Activated naive CD4-positive, alpha-beta T cell (primary cell): ENCODE results near the gene C1QTNF1.
A peak's percentile ranks its signal among the peaks of the same experiment; 100 is the strongest.

Experiments used
- DNase-seq, 4 experiments: peaks; one replicate each; lab custom pipeline; 2025; lab: John Stamatoyannopoulos, UW

The C1QTNF1 gene

GRCh38 chr17:79023886-79024771 is at the start of gene C1QTNF1:
C1QTNF1 (plus strand) TSS chr17:79024169; CDS start chr17:79043969, 19,800 bp downstream.
- no peak for DNase-seq

DNA sequence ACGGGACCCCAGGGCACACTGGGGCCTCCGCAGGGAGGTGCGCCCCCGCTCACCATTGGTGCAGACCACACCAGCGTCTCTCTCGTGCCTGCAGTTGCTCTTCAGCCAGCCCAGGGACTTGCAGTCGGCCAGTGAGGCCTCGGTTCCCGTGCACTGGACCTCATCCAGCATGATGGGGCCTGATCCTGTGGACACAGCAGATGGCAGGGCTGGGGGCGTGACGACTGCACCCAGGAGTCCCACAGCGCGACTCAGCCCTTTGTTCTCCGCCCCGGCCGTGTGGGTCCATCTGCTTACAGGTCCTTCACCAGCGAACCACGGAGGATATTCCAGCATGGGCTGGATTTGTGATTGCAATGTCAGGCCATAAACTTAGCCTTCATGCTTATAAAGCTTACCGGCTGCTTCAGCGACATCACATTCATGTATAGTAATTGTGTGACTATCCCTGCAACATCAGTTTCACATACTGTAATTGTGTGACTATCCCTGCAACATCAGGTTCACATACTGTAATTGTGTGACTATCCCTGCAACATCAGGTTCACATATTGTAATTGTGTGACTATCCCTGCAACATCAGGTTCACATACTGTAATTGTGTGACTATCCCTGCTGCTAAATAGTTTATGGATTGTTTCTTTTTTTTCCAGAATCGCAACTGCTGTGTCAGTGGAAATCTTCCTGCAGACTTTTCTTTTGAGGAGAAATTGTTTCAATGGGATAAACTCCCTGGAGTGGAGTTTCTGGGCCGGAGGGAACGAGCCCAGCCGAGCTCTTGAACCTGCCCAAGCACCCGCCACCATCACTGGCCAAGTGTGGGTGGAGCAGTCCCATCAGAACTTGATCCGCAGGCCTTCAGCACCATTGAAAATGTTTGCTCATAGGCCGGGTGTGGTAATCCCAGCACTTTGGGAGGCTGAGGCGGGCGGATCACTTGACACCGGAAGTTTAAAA is 49.1 kb upstream of the C1QTNF1 start:
- no peak for DNase-seq

- no peak for DNase-seq
Measured at GRCh38 chr17:78976907-78977680, 46.9 kb upstream of the C1QTNF1 start.

GRCh38 chr17:78977681-78977943 is 46.4 kb upstream of the C1QTNF1 start:
- no peak for DNase-seq

GRCh38 chr17:78977997-78978973 is 45.7 kb upstream of the C1QTNF1 start:
- DNase-seq: no peak

DNA sequence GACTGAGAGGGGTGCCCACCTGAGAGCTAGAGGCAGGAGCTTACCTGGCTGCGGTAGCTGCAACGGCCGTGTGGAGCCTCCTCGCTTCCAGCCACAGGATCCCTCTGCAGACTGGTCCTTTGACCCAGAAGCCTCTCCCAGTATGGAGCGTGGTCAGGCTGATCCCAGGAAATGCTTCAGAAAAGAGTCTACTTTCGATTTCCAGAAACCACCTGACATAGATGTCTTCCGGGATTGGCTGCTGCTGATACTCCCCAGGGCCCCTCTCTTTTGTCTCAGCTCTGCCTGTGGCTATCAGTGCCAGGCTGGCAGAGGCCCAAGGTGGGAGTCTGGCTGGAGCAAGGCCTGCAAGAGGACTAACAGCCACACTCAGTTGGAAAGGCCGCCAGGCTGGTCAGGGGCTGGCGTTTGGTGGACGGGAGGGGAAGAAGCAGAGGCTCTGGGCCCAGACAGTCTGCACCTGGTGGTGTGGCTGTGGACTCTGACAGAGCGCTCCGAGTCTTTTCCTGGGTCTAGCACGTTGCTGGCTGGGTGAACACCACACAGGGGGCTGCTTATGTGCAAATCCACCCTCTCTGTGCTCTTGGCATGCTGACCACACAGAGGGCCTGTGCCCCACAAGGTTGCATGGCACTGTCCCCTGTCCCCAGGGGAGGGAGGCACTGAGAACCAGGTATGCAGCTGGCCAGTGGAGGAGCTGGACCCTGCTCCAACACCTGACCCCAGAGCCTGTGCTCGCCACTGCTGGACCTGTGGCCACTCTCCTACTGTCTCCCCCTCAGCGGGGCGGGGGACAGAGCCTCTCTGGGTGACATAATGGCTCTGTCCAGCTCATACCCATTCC is 44.0 kb upstream of the C1QTNF1 start, which contains the start of gene LGALS3BP:
LGALS3BP (minus strand) TSS at position 144 of the 844 bp plus-strand sequence. CDS start 2,732 bp downstream, outside the sequence.
- peak in 2 of 4 experiments; percentile 18 to 37 for DNase-seq

DNA sequence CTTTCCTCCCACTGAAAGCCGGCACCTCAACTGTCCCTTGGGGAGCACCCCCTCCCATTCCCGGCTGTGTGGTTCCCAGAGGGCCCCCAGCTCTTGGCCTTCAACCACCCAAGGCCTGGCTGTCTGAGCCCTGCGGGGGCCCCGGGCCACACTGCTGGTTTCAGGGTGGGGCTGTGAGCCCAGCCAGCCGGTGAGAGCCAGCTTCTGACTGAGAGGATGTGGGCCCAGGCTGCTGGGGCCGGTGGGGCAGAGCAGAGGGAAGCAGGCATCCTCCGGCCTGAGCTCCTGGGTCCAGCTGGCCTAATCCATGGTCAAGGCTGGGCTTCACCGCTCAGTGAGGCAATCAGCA is 43.4 kb upstream of the C1QTNF1 start:
- DNase-seq: no peak

GRCh38 chr17:78981010-78981888 is 42.7 kb upstream of the C1QTNF1 start:
- no peak for DNase-seq

- no peak for DNase-seq
Measured at GRCh38 chr17:78985395-78985794, 38.6 kb upstream of the C1QTNF1 start.

DNA sequence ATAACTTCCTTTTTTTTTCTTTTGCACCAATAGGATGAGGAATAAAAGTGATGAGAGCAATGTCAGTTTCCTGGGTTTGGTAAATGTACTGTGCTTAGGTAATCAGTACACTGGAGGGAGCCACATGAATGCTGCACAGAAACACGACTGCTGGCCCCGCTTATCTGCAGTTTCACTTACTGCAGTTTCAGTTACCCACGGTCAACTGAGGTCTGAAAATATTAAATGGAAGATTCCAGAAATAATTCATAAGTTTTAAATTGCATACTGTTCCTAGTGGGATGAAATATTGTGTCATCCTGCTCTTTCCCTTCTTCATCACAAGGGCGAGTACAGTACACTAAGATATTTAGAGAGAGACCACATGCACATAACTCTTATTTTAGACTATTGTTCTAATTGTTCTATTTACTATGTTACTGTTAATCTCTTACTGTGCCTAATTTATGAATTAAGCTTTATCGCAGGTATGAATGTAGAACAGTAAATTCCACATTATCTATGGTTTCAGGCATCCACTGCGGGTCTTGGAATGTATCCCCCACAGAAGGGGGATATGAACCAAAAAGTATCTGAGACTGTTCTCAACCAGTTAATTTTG is 37.8 kb upstream of the C1QTNF1 start:
- DNase-seq: no peak

DNA sequence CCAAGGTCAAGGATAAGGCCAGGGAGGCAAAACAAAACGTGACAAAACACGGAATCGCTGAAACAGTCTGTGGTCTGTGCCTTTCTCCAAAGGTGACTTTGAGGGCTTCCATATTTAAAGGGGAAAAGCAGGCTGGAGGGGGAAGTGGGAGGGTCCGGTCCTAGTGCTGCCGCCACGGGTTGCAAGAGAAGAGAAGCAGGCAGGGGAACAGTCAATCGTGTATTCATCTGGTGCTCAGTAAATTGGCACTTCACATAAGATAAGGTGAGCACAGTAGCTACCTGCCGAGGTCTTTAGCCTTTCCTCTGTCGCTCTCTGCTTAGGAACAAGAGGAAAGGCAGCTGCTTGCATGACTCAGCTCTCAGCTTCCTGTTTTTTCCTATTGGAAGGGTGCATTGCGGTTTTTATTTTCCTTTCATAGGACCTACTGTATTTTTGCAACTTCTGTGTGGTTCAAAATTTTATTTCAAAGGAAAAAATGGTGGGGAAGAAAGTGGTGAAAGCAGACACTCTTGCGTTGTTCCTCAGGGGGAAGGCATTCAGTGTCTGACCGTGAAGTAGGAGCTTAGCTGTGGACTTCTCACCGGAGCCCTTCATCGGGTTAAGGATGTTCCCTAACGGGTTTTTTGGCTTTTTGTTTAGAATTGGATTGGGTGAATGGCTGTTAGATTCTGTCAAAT is 37.2 kb upstream of the C1QTNF1 start:
- no peak for DNase-seq

DNA sequence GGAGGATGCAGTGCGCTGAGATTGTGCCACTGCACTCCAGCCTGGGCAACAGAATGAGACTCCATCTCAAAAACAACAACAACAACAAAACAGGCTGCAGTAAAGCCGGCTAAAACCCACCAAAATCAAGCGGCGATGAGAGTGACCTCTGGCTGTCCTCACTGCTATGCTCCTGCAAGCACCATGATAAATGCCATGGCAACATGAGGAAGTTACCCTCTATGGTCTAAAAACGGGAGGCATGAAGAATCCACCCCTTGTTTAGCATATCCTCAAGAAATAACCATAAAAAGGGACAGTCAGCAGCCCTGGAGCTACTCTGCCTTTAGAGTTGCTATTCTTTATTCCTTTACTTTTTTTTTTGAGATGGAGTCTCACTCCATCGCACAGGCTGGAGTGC is 35.8 kb upstream of the C1QTNF1 start:
- no peak for DNase-seq

GRCh38 chr17:78990349-78991016 is 33.5 kb upstream of the C1QTNF1 start:
- DNase-seq: no peak

GRCh38 chr17:78991017-78991738 is 32.8 kb upstream of the C1QTNF1 start:
- DNase-seq: no peak

DNA sequence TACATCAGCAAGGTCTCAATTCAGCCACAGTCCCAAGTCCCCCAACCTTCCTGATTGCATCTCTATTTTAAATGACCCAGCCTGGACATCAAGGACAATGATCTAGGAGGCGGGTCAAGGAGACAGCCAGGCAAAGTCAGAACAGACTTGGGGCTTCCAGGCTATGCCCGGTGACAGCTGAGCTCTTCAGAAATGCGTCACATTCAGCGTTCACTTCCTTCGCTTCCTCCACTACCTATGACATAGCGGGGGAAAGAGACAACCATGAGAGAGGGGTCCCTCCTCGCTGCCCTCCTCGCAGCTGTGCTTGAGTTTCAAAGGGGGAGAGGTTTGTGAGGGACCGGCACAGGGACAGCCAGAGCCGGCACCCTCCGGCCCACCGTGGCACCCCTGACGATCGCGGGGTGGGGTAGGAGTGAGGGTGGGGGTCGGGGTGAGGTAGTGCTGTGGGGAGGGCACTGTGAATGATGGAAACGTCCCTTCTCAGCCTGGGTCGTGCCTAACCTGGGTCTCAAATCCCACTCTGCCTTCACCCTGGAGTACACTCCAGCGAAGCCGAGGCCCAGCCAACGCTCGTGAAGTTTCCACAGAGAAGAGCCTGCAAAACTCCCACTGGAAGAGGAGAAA is 31.9 kb upstream of the C1QTNF1 start:
- DNase-seq: no peak

DNA sequence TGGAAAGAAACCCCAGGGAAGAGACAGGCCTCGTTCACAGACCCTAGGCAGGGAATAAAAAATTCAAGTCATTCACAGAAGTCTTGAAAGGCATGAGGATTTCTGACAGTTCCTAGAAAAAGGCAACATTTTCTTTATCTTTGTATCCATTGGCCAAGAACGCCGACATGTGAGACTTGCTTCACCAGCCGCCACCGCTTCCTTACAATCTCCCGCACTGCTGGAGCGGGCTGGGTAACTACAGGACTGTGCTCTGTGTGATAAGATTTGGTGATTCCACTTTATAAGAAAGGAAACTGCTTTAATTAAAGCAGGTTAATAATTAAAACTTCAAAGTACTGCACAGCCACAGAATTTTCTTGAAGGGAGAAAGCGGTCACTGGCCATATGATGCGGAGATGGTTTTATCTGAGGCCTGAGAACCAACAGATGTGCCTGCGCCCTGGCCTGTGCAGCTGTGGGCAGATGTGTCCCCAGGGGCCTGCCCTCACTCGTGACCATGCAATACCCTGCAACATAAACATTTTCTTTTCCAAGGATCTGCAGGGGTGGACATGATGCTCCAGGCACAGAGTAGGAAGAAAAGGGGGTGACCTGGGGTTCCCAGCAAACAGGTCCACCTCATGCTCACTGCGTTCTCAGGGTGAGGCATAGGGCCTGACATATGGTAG is 31.3 kb upstream of the C1QTNF1 start:
- no peak for DNase-seq
